AG09319 (cell line): Measurements from ENCODE around the gene BRCA1.
"Not testable (repeated sequence)": the region's sequence is repeated elsewhere in the genome, so short reads cannot be mapped to it uniquely, and the experiment has no call there.

ENCODE experiments used
- DNase-seq: peaks from one replicate; pipeline ENCODE4 v3.0.0-alpha.2; 2010; ENCODE audit warnings: low read depth; ENCODE audit errors: extremely low read depth
- TF ChIP-seq, protein P1 (sequence below): IDR thresholded peaks from 2 replicates; pipeline ENCODE4 v1.5.1; 2011; ENCODE audit warnings: low read depth, mild to moderate bottlenecking, inconsistent platforms, low read length, moderate library complexity

Gene BRCA1

GRCh38 chr17:43118679-43119615 is 6.2 kb downstream of the BRCA1 start:
- DNase-seq: no peak
- TF ChIP-seq, protein P1, sequence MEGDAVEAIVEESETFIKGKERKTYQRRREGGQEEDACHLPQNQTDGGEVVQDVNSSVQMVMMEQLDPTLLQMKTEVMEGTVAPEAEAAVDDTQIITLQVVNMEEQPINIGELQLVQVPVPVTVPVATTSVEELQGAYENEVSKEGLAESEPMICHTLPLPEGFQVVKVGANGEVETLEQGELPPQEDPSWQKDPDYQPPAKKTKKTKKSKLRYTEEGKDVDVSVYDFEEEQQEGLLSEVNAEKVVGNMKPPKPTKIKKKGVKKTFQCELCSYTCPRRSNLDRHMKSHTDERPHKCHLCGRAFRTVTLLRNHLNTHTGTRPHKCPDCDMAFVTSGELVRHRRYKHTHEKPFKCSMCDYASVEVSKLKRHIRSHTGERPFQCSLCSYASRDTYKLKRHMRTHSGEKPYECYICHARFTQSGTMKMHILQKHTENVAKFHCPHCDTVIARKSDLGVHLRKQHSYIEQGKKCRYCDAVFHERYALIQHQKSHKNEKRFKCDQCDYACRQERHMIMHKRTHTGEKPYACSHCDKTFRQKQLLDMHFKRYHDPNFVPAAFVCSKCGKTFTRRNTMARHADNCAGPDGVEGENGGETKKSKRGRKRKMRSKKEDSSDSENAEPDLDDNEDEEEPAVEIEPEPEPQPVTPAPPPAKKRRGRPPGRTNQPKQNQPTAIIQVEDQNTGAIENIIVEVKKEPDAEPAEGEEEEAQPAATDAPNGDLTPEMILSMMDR: no peak

GRCh38 chr17:43114151-43114552 is 11.0 kb downstream of the BRCA1 start:
- no peak for DNase-seq
- TF ChIP-seq, protein P1: no peak

GRCh38 chr17:43106552-43106951 is 18.6 kb downstream of the BRCA1 start:
- DNase-seq: no peak
- TF ChIP-seq, protein P1: no peak

GRCh38 chr17:43105146-43105545 is 20.0 kb downstream of the BRCA1 start:
- TF ChIP-seq, protein P1: no peak
- DNase-seq: no peak

- TF ChIP-seq, protein P1: no peak
- no peak for DNase-seq
These were observed 20.5 kb downstream of the BRCA1 start for GRCh38 chr17:43104665-43105064.

- DNase-seq: not testable (repeated sequence)
These were observed 29.8 kb downstream of the BRCA1 start for GRCh38 chr17:43095364-43095763.

GRCh38 chr17:43094129-43094835 is 30.9 kb downstream of the BRCA1 start:
- TF ChIP-seq, protein P1: no peak
- DNase-seq: no peak
